OCI-LY3 (cell line): ENCODE results near the gene HUNK.

Experiments used
- H2AFZ ChIP-seq: fragments of 200-600, 300-600 bp; shearing (Covaris generic); 2 replicates; pipeline ENCODE4 v1.6.0; 2014; ENCODE audit warnings: antibody characterized with exemption, low read depth, low read length
- H3K27ac ChIP-seq: fragments of 200-600, 300-600 bp; sonication (generic); 2 replicates; pipeline ENCODE4 v1.5.1; 2014; ENCODE audit warnings: mild to moderate bottlenecking, low read length, moderate library complexity, mixed read lengths
- H3K27me3 ChIP-seq: fragments of 200-600, 300-600 bp; sonication (generic); 2 replicates; pipeline ENCODE4 v1.6.1; 2014; ENCODE audit warnings: low read depth, low read length, mixed read lengths
- H3K36me3 ChIP-seq: fragments of 200-600, 300-600 bp; sonication (generic); replicated peaks from 2 replicates; pipeline ENCODE3; 2014; ENCODE audit warnings: low read depth, low read length, mixed read lengths
- H3K4me1 ChIP-seq: fragments of 300-600, 200-600 bp; sonication (generic); 2 replicates; pipeline ENCODE4 v1.6.1; 2014; ENCODE audit warnings: low read length, mixed read lengths
- H3K4me2 ChIP-seq: fragments of 200-600, 300-600 bp; sonication (generic); 2 replicates; pipeline ENCODE4 v1.6.1; 2014; ENCODE audit warnings: low read length, mixed read lengths
- H3K4me3 ChIP-seq: fragments of 300-600, 200-600 bp; sonication (generic); 2 replicates; pipeline ENCODE4 v1.5.1; 2014; ENCODE audit warnings: antibody characterized with exemption, mild to moderate bottlenecking, low read length, moderate library complexity
- H3K79me2 ChIP-seq: fragments of 300-600, 200-600 bp; shearing (Covaris generic); 2 replicates; pipeline ENCODE4 v1.6.1; 2014; ENCODE audit warnings: mild to moderate bottlenecking, low read length, mixed read lengths
- H3K9ac ChIP-seq: fragments of 300-600, 200-600 bp; shearing (Covaris generic); 2 replicates; pipeline ENCODE4 v1.6.0; 2014; ENCODE audit warnings: mild to moderate bottlenecking, low read length, moderate library complexity
- H3K9me3 ChIP-seq: fragments of 200-600, 300-600 bp; shearing (Covaris generic); 2 replicates; pipeline ENCODE4 v1.6.1; 2014; ENCODE audit warnings: low read length, mixed read lengths; ENCODE audit not compliant: insufficient read depth
- H4K20me1 ChIP-seq: fragments of 200-600, 300-600 bp; sonication (generic); 2 replicates; pipeline ENCODE4 v1.6.1; 2016; ENCODE audit warnings: low read length, mixed read lengths; ENCODE audit not compliant: insufficient read depth
- CTCF ChIP-seq: fragments of 200-600, 300-600 bp; sonication (generic); IDR thresholded peaks from 2 replicates; pipeline ENCODE4 v1.5.1; 2014; ENCODE audit warnings: antibody characterized with exemption, low read length, low read depth
- EZH2phosphoT487 ChIP-seq: fragments of 200-600 bp; shearing (Covaris generic); IDR thresholded peaks from 2 replicates; pipeline ENCODE4 v1.6.1; 2018; ENCODE audit warnings: antibody characterized with exemption, mixed run types, low read depth

Gene HUNK

GRCh38 chr21:31972622-31973021, 99.8 kb downstream of the HUNK start:
- no peak for TF ChIP-seq CTCF
- TF ChIP-seq EZH2phosphoT487: no peak
- no peak overlapping the region for H3K9ac ChIP-seq
- H3K9me3 ChIP-seq: no peaks in the 10 kb centered on the region
- H3K36me3 ChIP-seq: no peaks in the 10 kb centered on the region
- no peak overlapping the region for H3K27ac ChIP-seq
- H3K4me2 ChIP-seq: no peak overlapping the region
- H4K20me1 ChIP-seq: no peaks in the 10 kb centered on the region
- H3K4me1 ChIP-seq: no peaks in the 10 kb centered on the region
- H2AFZ ChIP-seq: no peak overlapping the region
- H3K27me3 ChIP-seq: peaks cover 7% of the 10 kb centered on the region; the same call in 1 of the 2 replicates
- H3K4me3 ChIP-seq: no peak overlapping the region
- H3K79me2 ChIP-seq: no peaks in the 10 kb centered on the region

GRCh38 chr21:31973402-31973944, 100.7 kb downstream of the HUNK start:
- Histone ChIP-seq H3K9me3 (no peaks in the 10 kb centered on the region), H4K20me1 (no peaks in the 10 kb centered on the region), H3K27me3 (peaks cover 7% of the 10 kb centered on the region; the same call in 1 of the 2 replicates), H3K9ac (no peak overlapping the region), H3K36me3 (no peaks in the 10 kb centered on the region), H3K79me2 (no peaks in the 10 kb centered on the region), H3K27ac (no peak overlapping the region), H2AFZ (no peak overlapping the region), H3K4me2 (no peak overlapping the region), H3K4me1 (no peaks in the 10 kb centered on the region), H3K4me3 (no peak overlapping the region)
- no peak for TF ChIP-seq EZH2phosphoT487
- TF ChIP-seq CTCF: no peak

GRCh38 chr21:31974454-31974985, 101.7 kb downstream of the HUNK start:
- Histone ChIP-seq H3K4me2 (no peak overlapping the region), H3K9me3 (no peaks in the 10 kb centered on the region), H3K4me1 (no peaks in the 10 kb centered on the region), H3K4me3 (no peak overlapping the region), H3K27me3 (peaks cover 7% of the 10 kb centered on the region; the same call in 1 of the 2 replicates), H4K20me1 (no peaks in the 10 kb centered on the region), H3K9ac (no peak overlapping the region), H3K27ac (no peak overlapping the region), H3K36me3 (no peaks in the 10 kb centered on the region), H2AFZ (no peak overlapping the region), H3K79me2 (no peaks in the 10 kb centered on the region)
- no peak for TF ChIP-seq CTCF
- TF ChIP-seq EZH2phosphoT487: no peak

GRCh38 chr21:31975491-31975890, 102.7 kb downstream of the HUNK start:
- H3K79me2 ChIP-seq: no peaks in the 10 kb centered on the region
- H3K36me3 ChIP-seq: no peaks in the 10 kb centered on the region

More at GRCh38 chr21:31975491-31975890, 102.7 kb downstream of the HUNK start:
- Histone ChIP-seq H3K27ac (no peak overlapping the region), H3K4me2 (no peak overlapping the region), H4K20me1 (no peaks in the 10 kb centered on the region), H3K4me3 (no peak overlapping the region), H3K9ac (no peak overlapping the region), H3K9me3 (no peaks in the 10 kb centered on the region), H3K4me1 (no peaks in the 10 kb centered on the region), H2AFZ (no peak overlapping the region), H3K27me3 (peaks cover 7% of the 10 kb centered on the region; the same call in 1 of the 2 replicates)
- TF ChIP-seq CTCF: no peak
- TF ChIP-seq EZH2phosphoT487: no peak
